ENCODE measurements around the gene LAMC1. TPM values are rescaled to one million over a fixed set of nuclear protein-coding genes. Genes with fewer than 3 reads are reported as not detected.

The LAMC1 gene
- total and polyA plus RNA-seq, 10 of the 15 experiments (the other 5 are each of a cell fraction or from before 2014, with no cell fraction given): 4.6 to 51.4 (median 25.6) TPM

- 32% methylated on average over 3 of the region's 3 CpGs for WGBS (ENCODE audit: insufficient coverage, insufficient replicate concordance, low lambda C conversion rate, missing lambda C conversion rate)
- Histone ChIP-seq H4K20me1 (ENCODE audit: control insufficient read depth, insufficient read depth) (no peaks in the 10 kb centered on the region), H3K27me3 (replicated peaks in 1 of 2; ENCODE audit: control insufficient read depth in 2 of 2, insufficient read depth in 2 of 2, low read length in 1 of 2) (no peaks in the 10 kb centered on the region), H3K9ac (ENCODE audit: control insufficient read depth, insufficient read depth, low read length) (no peak overlapping the region), H2AFZ (ENCODE audit: control insufficient read depth, low read depth, low read length) (no peak overlapping the region), H3K36me3 (ENCODE audit: control insufficient read depth in 2 of 2, insufficient read depth in 2 of 2, low read length in 1 of 2) (no peaks in the 10 kb centered on the region), H3K79me2 (ENCODE audit: control insufficient read depth, insufficient read depth, low read length) (peaks cover 13% of the 10 kb centered on the region), H3K4me1 (ENCODE audit: control insufficient read depth, insufficient read depth, low read length) (peaks cover 19% of the 10 kb centered on the region), H3K9me3 (replicated peaks; ENCODE audit: control insufficient read depth, insufficient read depth, low read length) (no peaks in the 10 kb centered on the region), H3K4me2 (ENCODE audit: control insufficient read depth, insufficient read depth) (no peak overlapping the region), H3K4me3 (no peak overlapping the region), H3K27ac (ENCODE audit: control insufficient read depth, insufficient read depth) (no peak overlapping the region)
- no TSS peak for BruUV-seq (replicated peaks)
- CTCF ChIA-PET: interaction anchor here (1.0 to 2.7 kb wide), 3 partner anchors 9 to 37 kb away, joined by 4 to 8 read pairs (median 6); no protein-coding TSS in a partner anchor
- SMC1A ChIA-PET (ENCODE audit: uncharacterized antibody, unreplicated experiment): interaction anchor here (1.6 to 4.9 kb wide), 2 partner anchors 10 to 37 kb away, joined by 5 to 67 read pairs; no protein-coding TSS in a partner anchor
- DNase-seq (ENCODE audit: low read depth, low spot score) (no peak), ATAC-seq (peak; percentile 14; the same call in 2 of the 3 replicates), FAIRE-seq (no peak)
- intact Hi-C loops (cut with micrococcal nuclease; ENCODE audit: unreplicated experiment) (no loop called here), in situ Hi-C loops (cut with MboI) (no loop called here)
- TF ChIP-seq RUNX3 (IDR thresholded peaks at IDR 0.05; ENCODE audit: low read length) (peak; percentile 25; the same call in 1 of the 2 replicates), ZZZ3 (IDR thresholded peaks at IDR 0.05; ENCODE audit: control insufficient read depth, insufficient read length, low read depth) (no peak)
- RAD21 ChIA-PET (ENCODE audit: unreplicated experiment): interaction anchor here (1.0 to 3.9 kb wide), 3 partner anchors 9 to 36 kb away, joined by 3 to 25 read pairs (median 10); no protein-coding TSS in a partner anchor
- POLR2A ChIA-PET: interaction anchor here (1.0 to 1.6 kb wide), 2 partner anchors 8 to 38 kb away, joined by 3 to 5 read pairs; no protein-coding TSS in a partner anchor
Observed at GRCh38 chr1:183034682-183035081, 11.5 kb downstream of the LAMC1 start.

- peaks cover 5% of the 10 kb centered on the region for H3K79me2 ChIP-seq (ENCODE audit: control insufficient read depth, insufficient read depth, low read length)
- no peak overlapping the region for H3K27ac ChIP-seq (ENCODE audit: control insufficient read depth, insufficient read depth)
- no peak for DNase-seq (ENCODE audit: low read depth, low spot score)
Observed at GRCh38 chr1:183038333-183038866, 15.2 kb downstream of the LAMC1 start.

More at GRCh38 chr1:183038333-183038866, 15.2 kb downstream of the LAMC1 start:
- POLR2A ChIA-PET: interaction anchor here (0.6 to 1.0 kb wide), 2 partner anchors 10 to 155 kb away, joined by 3 read pairs; no protein-coding TSS in a partner anchor
- peaks cover 8% of the 10 kb centered on the region for H3K4me1 ChIP-seq (ENCODE audit: control insufficient read depth, insufficient read depth, low read length)
- H4K20me1 ChIP-seq (ENCODE audit: control insufficient read depth, insufficient read depth): no peaks in the 10 kb centered on the region
- H3K36me3 ChIP-seq (ENCODE audit: control insufficient read depth in 2 of 2, insufficient read depth in 2 of 2, low read length in 1 of 2): no peaks in the 10 kb centered on the region
- ATAC-seq (no peak), FAIRE-seq (no peak)
- H2AFZ ChIP-seq (ENCODE audit: control insufficient read depth, low read depth, low read length): no peak overlapping the region
- H3K4me3 ChIP-seq: no peak overlapping the region
- RAD21 ChIA-PET (ENCODE audit: unreplicated experiment): interaction anchor here (0.5 to 1.5 kb wide), 2 partner anchors 10 to 68 kb away, joined by 3 to 10 read pairs; no protein-coding TSS in a partner anchor
- no peak overlapping the region for H3K4me2 ChIP-seq (ENCODE audit: control insufficient read depth, insufficient read depth)
- WGBS (ENCODE audit: insufficient coverage, insufficient replicate concordance, low lambda C conversion rate, missing lambda C conversion rate): 27% methylated on average over 4 of the region's 4 CpGs
- TF ChIP-seq YY1 (IDR thresholded peaks at IDR 0.05; ENCODE audit: low read depth, low read length): no peak
- TF ChIP-seq GATAD2B (conservative IDR thresholded peaks at IDR 0.05; ENCODE audit: low read depth): no peak
- no peak for TF ChIP-seq ESRRA (IDR thresholded peaks at IDR 0.05; ENCODE audit: low read length)
- in situ Hi-C loops (cut with MboI) (no loop called here), intact Hi-C loops (cut with micrococcal nuclease; ENCODE audit: unreplicated experiment) (no loop called here)
- no peaks in the 10 kb centered on the region for H3K27me3 ChIP-seq (replicated peaks in 1 of 2; ENCODE audit: control insufficient read depth in 2 of 2, insufficient read depth in 2 of 2, low read length in 1 of 2)
- CTCF ChIA-PET: interaction anchor here (0.6 to 1.3 kb wide), 3 partner anchors 9 to 60 kb away, joined by 3 to 4 read pairs (median 3); no protein-coding TSS in a partner anchor
- H3K9ac ChIP-seq (ENCODE audit: control insufficient read depth, insufficient read depth, low read length): no peak overlapping the region
- no TSS peak for BruUV-seq (replicated peaks)
- SMC1A ChIA-PET (ENCODE audit: uncharacterized antibody, unreplicated experiment): interaction anchor here (0.6 to 6.3 kb wide), 8 partner anchors 9 to 158 kb away, joined by 3 to 41 read pairs (median 4); no protein-coding TSS in a partner anchor
- H3K9me3 ChIP-seq (replicated peaks; ENCODE audit: control insufficient read depth, insufficient read depth, low read length): no peaks in the 10 kb centered on the region
